WTC11 (cell line): Measurements from ENCODE around the gene DNAJC7. TPM values are rescaled to one million over a fixed set of nuclear protein-coding genes. Genes with fewer than 3 reads are reported as not detected.

Experiments
- ATAC-seq: fragments of 200-7000 bp; cut with Tn5 transposase; 2 replicates; pipeline ENCODE4 v1.10.0; 2021; ENCODE audit warnings: mild to moderate bottlenecking, moderate library complexity
- CTCF ChIA-PET: fragments of 300-600 bp; sonication (Branson Sonifier 250); formaldehyde crosslinking; loops from one replicate; lab custom pipeline; 2021; ENCODE audit warnings: antibody characterized with exemption; lab: Charles Lee
- POLR2A ChIA-PET: fragments of 350-600 bp; sonication (Branson Sonifier 250); formaldehyde crosslinking; loops from one replicate; lab custom pipeline; 2021; ENCODE audit warnings: antibody characterized with exemption; lab: Charles Lee
- DNase-seq: peaks from one replicate; pipeline ENCODE4 v3.0.0; 2021; ENCODE audit warnings: low spot score
- H3K27ac Mint-ChIP-seq: 2 replicates; pipeline ENCODE4 v1.8.0; 2021; ENCODE audit warnings: mixed read lengths
- H3K27me3 Mint-ChIP-seq: 2 replicates; pipeline ENCODE4 v1.8.0; 2021; ENCODE audit warnings: low read depth, mild to moderate bottlenecking, moderate library complexity, mixed read lengths
- H3K36me3 Mint-ChIP-seq: 2 replicates; pipeline ENCODE4 v1.8.0; 2021; ENCODE audit warnings: mixed read lengths
- H3K4me1 Mint-ChIP-seq: 2 replicates; pipeline ENCODE4 v1.8.0; 2022; ENCODE audit warnings: mixed read lengths
- H3K4me3 Mint-ChIP-seq: 2 replicates; pipeline ENCODE4 v1.8.0; 2021; ENCODE audit warnings: mild to moderate bottlenecking, moderate library complexity, mixed read lengths
- H3K9me3 Mint-ChIP-seq: 2 replicates; pipeline ENCODE4 v1.8.0; 2021; ENCODE audit warnings: mixed read lengths
- CDX4 ChIP-seq: fragments of 250-450 bp; sonication (Bioruptor Pico); IDR thresholded peaks from 2 replicates; pipeline ENCODE4 v1.9.0; 2021; ENCODE audit warnings: moderate library complexity, mild to moderate bottlenecking, inconsistent platforms, borderline replicate concordance
- EMX1 ChIP-seq: fragments of 250-450 bp; sonication (Bioruptor Pico); IDR thresholded peaks from 2 replicates; pipeline ENCODE4 v1.8.0; 2021; ENCODE audit warnings: mild to moderate bottlenecking
- GTF2I ChIP-seq: fragments of 250-450 bp; sonication (Bioruptor Pico); conservative IDR thresholded peaks from 2 replicates; pipeline ENCODE4 v1.4.0; 2021; ENCODE audit warnings: mild to moderate bottlenecking
- IRF1 ChIP-seq: sonication (generic); formaldehyde crosslinking; IDR thresholded peaks from 2 replicates; pipeline ENCODE4 v1.8.0; 2023; ENCODE audit warnings: missing genetic modification reagents
- MLX ChIP-seq: sonication (generic); formaldehyde crosslinking; IDR thresholded peaks from 2 replicates; pipeline ENCODE4 v1.8.1; 2023; ENCODE audit warnings: mild to moderate bottlenecking, missing genetic modification reagents, moderate library complexity
- NFATC4 ChIP-seq: fragments of 250-450 bp; sonication (Bioruptor Pico); IDR thresholded peaks from 2 replicates; pipeline ENCODE4 v1.9.0; 2021; ENCODE audit warnings: mild to moderate bottlenecking
- NFE2L1 ChIP-seq: sonication (generic); formaldehyde crosslinking; IDR thresholded peaks from 2 replicates; pipeline ENCODE4 v1.8.1; 2023; ENCODE audit warnings: missing genetic modification reagents
- NR1H2 ChIP-seq: sonication (generic); formaldehyde crosslinking; IDR thresholded peaks from 2 replicates; pipeline ENCODE4 v1.9.0; 2021; ENCODE audit warnings: mild to moderate bottlenecking, moderate library complexity, missing genetic modification reagents
- NR3C1 ChIP-seq: sonication (generic); formaldehyde crosslinking; conservative IDR thresholded peaks from 2 replicates; pipeline ENCODE4 v1.8.1; 2023; ENCODE audit warnings: low read depth, mild to moderate bottlenecking, missing genetic modification reagents
- PRRX2 ChIP-seq: fragments of 250-450 bp; sonication (Bioruptor Pico); IDR thresholded peaks from 2 replicates; pipeline ENCODE4 v1.8.0; 2021; ENCODE audit warnings: mild to moderate bottlenecking
- SMAD4 ChIP-seq: sonication (generic); formaldehyde crosslinking; IDR thresholded peaks from 2 replicates; pipeline ENCODE4 v1.8.0; 2022; ENCODE audit warnings: mild to moderate bottlenecking, missing genetic modification reagents
- SP1 ChIP-seq: sonication (generic); formaldehyde crosslinking; conservative IDR thresholded peaks from 2 replicates; pipeline ENCODE4 v1.8.1; 2022; ENCODE audit warnings: missing genetic modification reagents
- STAT6 ChIP-seq: sonication (generic); formaldehyde crosslinking; conservative IDR thresholded peaks from 2 replicates; pipeline ENCODE4 v1.8.1; 2023; ENCODE audit warnings: mild to moderate bottlenecking, low read depth, missing genetic modification reagents, moderate library complexity
- TEAD4 ChIP-seq: sonication (generic); formaldehyde crosslinking; IDR thresholded peaks from 2 replicates; pipeline ENCODE4 v1.8.0; 2022; ENCODE audit warnings: mild to moderate bottlenecking, missing genetic modification reagents
- ZNF138 ChIP-seq: sonication (generic); formaldehyde crosslinking; conservative IDR thresholded peaks from 2 replicates; pipeline ENCODE4 v1.8.1; 2022; ENCODE audit warnings: mild to moderate bottlenecking, moderate library complexity, missing genetic modification reagents
- ZNF219 ChIP-seq: sonication (generic); formaldehyde crosslinking; IDR thresholded peaks from 2 replicates; pipeline ENCODE4 v1.8.0; 2023; ENCODE audit warnings: missing genetic modification reagents, mild to moderate bottlenecking, borderline replicate concordance
- ZNF232 ChIP-seq: sonication (generic); formaldehyde crosslinking; IDR thresholded peaks from 2 replicates; pipeline ENCODE4 v1.8.0; 2022; ENCODE audit warnings: mild to moderate bottlenecking, missing genetic modification reagents
- ZNF317 ChIP-seq: sonication (generic); formaldehyde crosslinking; IDR thresholded peaks from 2 replicates; pipeline ENCODE4 v1.8.1; 2023; ENCODE audit warnings: low read depth, mild to moderate bottlenecking, moderate library complexity, missing genetic modification reagents, borderline replicate concordance
- ZNF396 ChIP-seq: fragments of 250-450 bp; sonication (Bioruptor Pico); IDR thresholded peaks from 2 replicates; pipeline ENCODE4 v1.8.0; 2021; ENCODE audit warnings: mild to moderate bottlenecking, moderate library complexity, borderline replicate concordance
- ZNF423 ChIP-seq: fragments of 250-450 bp; sonication (Bioruptor Pico); IDR thresholded peaks from 2 replicates; pipeline ENCODE4 v2.1.2; 2022; ENCODE audit warnings: mild to moderate bottlenecking, moderate library complexity
- ZNF425 ChIP-seq: fragments of 250-450 bp; sonication (Bioruptor Pico); conservative IDR thresholded peaks from 2 replicates; pipeline ENCODE4 v1.9.0; 2021; ENCODE audit warnings: mild to moderate bottlenecking
- total RNA-seq: library from RNA; stranded (reverse); gene quantifications from 3 replicates; pipeline ENCODE4 v1.2.3, GENCODE V29; 2021
- TF ChIP-seq, protein P1 (sequence below): fragments of 250-450 bp; sonication (Bioruptor Pico); IDR thresholded peaks from 2 replicates; pipeline ENCODE4 v1.8.0; 2021; ENCODE audit warnings: mild to moderate bottlenecking
- TF ChIP-seq, protein P2 (sequence below): sonication (generic); formaldehyde crosslinking; IDR thresholded peaks from 2 replicates; pipeline ENCODE4 v1.8.1; 2023; ENCODE audit warnings: mild to moderate bottlenecking, moderate library complexity, missing genetic modification reagents

Gene DNAJC7
- total RNA-seq, 1 experiment from 2014 or later = 140 TPM

- no peak for ATAC-seq
- Mint-ChIP-seq H3K27me3 (peaks cover 9% of the 10 kb centered on the region), H3K4me3 (no peak overlapping the region), H3K36me3 (no peaks in the 10 kb centered on the region), H3K4me1 (peaks cover 46% of the 10 kb centered on the region), H3K27ac (no peak overlapping the region), H3K9me3 (no peaks in the 10 kb centered on the region)
- TF ChIP-seq, protein P1, sequence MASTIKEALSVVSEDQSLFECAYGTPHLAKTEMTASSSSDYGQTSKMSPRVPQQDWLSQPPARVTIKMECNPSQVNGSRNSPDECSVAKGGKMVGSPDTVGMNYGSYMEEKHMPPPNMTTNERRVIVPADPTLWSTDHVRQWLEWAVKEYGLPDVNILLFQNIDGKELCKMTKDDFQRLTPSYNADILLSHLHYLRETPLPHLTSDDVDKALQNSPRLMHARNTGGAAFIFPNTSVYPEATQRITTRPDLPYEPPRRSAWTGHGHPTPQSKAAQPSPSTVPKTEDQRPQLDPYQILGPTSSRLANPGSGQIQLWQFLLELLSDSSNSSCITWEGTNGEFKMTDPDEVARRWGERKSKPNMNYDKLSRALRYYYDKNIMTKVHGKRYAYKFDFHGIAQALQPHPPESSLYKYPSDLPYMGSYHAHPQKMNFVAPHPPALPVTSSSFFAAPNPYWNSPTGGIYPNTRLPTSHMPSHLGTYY (CRISPR knock-in tag) = no peak
- TF ChIP-seq ZNF317 (no peak), SMAD4 (no peak), STAT6 (CRISPR knock-in tag) (no peak), ZNF425 (CRISPR knock-in tag) (no peak), ZNF138 (no peak), PRRX2 (no peak), NFATC4 (no peak), IRF1 (CRISPR knock-in tag) (no peak), CDX4 (no peak), EMX1 (CRISPR knock-in tag) (no peak), TEAD4 (no peak), SP1 (CRISPR knock-in tag) (no peak), ZNF232 (no peak)
- TF ChIP-seq, protein P2, sequence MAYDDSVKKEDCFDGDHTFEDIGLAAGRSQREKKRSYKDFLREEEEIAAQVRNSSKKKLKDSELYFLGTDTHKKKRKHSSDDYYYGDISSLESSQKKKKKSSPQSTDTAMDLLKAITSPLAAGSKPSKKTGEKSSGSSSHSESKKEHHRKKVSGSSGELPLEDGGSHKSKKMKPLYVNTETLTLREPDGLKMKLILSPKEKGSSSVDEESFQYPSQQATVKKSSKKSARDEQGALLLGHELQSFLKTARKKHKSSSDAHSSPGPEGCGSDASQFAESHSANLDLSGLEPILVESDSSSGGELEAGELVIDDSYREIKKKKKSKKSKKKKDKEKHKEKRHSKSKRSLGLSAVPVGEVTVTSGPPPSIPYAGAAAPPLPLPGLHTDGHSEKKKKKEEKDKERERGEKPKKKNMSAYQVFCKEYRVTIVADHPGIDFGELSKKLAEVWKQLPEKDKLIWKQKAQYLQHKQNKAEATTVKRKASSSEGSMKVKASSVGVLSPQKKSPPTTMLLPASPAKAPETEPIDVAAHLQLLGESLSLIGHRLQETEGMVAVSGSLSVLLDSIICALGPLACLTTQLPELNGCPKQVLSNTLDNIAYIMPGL (CRISPR knock-in tag) = no peak
- POLR2A ChIA-PET = no interaction called here
- DNase-seq = no peak
- CTCF ChIA-PET = interaction anchor here (1.1 to 4.9 kb wide), 3 partner anchors 24 to 46 kb away, joined by 3 to 26 read pairs (median 21); partner anchors contain the start of gene ZNF385C
These were observed 35.2 kb upstream of the DNAJC7 start for GRCh38 chr17:42052346-42052877.

GRCh38 chr17:42051645-42052044 is 34.4 kb upstream of the DNAJC7 start:
- Mint-ChIP-seq H3K27ac (no peak overlapping the region), H3K4me3 (peak overlapping the region; percentile 76), H3K36me3 (no peaks in the 10 kb centered on the region), H3K4me1 (peaks cover 46% of the 10 kb centered on the region), H3K9me3 (no peaks in the 10 kb centered on the region), H3K27me3 (peaks cover 9% of the 10 kb centered on the region)
- ATAC-seq (no peak), DNase-seq (no peak)
- ChIA-PET CTCF (interaction anchor here (0.6 to 2.1 kb wide), 15 partner anchors 9 to 133 kb away, joined by 3 to 21 read pairs (median 3); partner anchors contain the start of genes DNAJC7, KAT2A, NKIRAS2 and ZNF385C), POLR2A (interaction anchor here (0.7 kb wide), 1 partner anchor 121 kb away, joined by 10 read pairs; the partner anchor contains the start of gene ODAD4)
- TF ChIP-seq ZNF396 (CRISPR knock-in tag) (no peak), ZNF219 (CRISPR knock-in tag) (no peak), GTF2I (CRISPR knock-in tag) (no peak), NFE2L1 (CRISPR knock-in tag) (no peak), NR3C1 (CRISPR knock-in tag) (no peak), NR1H2 (CRISPR knock-in tag) (no peak), MLX (CRISPR knock-in tag) (no peak), ZNF423 (CRISPR knock-in tag) (no peak), STAT6 (CRISPR knock-in tag) (no peak)
